GM19351 (cell line): ENCODE results near the gene PDLIM5.
"Not testable (repeated sequence)": the region's sequence is repeated elsewhere in the genome, so short reads cannot be mapped to it uniquely, and the experiment has no call there.

ENCODE experiments used
- ATAC-seq: cut with Tn5 transposase; IDR thresholded peaks from one replicate; pipeline ENCODE4 v1.9.1; 2021; ENCODE audit warnings: mild to moderate bottlenecking, moderate library complexity; ENCODE audit not compliant: unreplicated experiment

Gene PDLIM5

DNA sequence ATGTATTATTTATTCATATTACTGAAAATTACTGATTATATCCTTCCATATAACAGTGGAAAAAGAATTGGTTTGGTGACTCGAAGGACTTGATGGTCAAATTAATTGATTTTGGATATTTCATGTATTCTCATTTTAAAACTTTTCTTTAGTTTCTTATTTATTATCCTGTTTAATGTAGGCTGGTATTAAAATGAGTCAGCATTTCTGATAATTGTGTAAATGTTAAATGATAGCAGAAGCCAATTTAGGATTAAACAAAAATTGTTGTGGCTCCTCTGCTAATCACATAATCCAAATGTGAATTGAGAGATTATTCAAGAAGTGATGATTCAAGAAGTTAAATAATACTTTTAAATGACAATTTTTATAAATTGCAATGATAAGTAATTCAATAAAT, 38.7 kb downstream of the PDLIM5 start:
- ATAC-seq, result no peak

DNA sequence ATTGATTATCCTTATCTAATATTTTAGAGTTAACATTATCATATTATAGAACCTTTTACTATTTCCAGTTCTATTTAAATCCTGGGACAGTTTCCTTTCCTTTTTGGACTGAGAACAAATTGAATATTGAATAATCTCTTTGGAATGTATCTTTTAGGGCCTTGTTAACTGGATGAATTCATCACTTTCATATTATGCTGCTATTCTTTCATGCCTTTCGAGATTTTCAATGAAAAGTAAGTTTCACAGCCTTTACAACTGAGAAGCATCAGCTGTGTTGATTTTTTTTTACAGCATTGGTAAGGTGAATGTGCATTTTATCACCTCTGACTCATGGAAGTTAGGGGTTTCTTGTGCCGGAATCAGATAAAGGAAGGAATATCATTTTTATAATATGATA, 39.6 kb downstream of the PDLIM5 start:
- ATAC-seq, result no peak

GRCh38 chr4:94495408-94495807, 43.7 kb downstream of the PDLIM5 start:
- no peak for ATAC-seq

GRCh38 chr4:94497690-94498089, 45.9 kb downstream of the PDLIM5 start:
- no peak for ATAC-seq

DNA sequence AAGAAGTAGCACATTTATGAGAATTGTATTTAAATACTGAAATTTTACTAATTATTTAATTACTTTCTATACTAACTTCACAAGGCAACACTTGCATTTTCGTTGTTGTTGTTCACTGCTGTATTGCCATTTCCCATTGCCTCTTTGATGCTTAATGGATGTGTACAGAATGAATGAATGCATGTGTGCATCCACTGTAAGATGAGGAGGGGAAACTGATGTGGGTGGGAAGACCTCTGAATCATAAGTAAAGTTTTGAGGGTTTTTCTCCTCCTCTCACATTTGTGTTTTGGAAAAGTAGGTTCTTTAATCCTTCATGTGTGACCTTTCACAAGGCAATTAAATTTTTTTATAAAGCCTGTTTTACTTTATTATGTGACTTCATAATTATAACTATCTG, 46.8 kb downstream of the PDLIM5 start:
- ATAC-seq, result no peak

- ATAC-seq, result no peak
Measured at GRCh38 chr4:94500685-94501084, 48.9 kb downstream of the PDLIM5 start.

DNA sequence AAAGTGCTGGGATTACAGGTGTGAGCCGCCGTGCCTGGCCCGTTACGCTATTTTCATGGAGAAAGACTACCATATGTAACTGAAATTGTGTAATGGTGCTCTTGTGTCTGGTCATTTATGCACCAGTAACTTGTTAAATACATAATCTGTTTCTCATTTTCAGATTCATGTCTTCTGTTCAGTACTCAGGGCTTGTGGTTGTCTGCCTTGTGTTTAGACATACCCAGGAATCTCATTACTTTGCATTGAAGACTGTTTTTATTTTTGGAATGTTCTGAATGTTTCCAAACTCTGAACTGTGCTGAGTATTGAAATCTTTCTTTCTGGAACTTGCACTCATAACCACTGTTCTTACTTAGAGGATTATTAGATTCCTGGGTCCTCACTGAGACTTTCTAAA, 52.8 kb downstream of the PDLIM5 start:
- ATAC-seq, result no peak

- no peak for ATAC-seq
Measured at GRCh38 chr4:94506822-94507221, 55.1 kb downstream of the PDLIM5 start.

DNA sequence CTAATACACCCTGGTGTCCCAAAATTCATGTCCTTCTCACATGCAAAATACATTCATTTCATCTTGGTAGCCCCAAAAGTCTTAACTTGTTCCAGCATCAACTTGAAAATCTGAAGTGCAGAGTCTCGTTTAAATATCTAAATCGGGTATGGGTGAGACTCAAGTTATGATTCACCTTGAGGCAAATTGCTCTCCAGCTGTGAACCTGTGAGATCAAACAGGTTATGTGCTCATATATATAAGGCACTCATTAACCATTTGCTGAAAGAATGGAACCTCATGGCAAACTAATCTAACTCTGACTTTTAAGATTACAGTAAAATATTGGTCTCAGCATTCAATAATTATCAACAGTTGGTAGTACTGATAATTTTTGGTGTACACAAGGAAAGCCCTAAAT, 55.5 kb downstream of the PDLIM5 start:
- ATAC-seq, result no peak

GRCh38 chr4:94507708-94508107, 56.0 kb downstream of the PDLIM5 start:
- peak; percentile 62 for ATAC-seq

DNA sequence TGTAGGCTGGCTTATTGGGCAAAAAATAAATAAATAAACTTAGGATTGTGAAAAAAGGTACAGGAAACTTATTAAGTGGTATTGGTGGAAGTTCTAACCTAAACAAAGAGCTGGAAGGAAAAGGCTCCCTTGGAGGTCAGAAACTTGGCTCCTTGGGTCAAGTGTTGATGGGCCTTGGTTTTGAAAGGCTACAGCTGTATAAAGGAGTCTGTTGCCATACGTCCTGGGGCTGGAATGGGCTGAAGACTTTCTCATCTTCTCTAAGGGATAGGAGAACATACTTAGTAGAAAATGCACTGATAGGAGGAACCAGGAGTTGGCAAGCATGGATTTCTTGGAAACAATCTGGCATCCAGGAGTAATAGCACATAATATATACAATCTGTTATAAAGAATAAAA, 56.6 kb downstream of the PDLIM5 start:
- ATAC-seq, result no peak

DNA sequence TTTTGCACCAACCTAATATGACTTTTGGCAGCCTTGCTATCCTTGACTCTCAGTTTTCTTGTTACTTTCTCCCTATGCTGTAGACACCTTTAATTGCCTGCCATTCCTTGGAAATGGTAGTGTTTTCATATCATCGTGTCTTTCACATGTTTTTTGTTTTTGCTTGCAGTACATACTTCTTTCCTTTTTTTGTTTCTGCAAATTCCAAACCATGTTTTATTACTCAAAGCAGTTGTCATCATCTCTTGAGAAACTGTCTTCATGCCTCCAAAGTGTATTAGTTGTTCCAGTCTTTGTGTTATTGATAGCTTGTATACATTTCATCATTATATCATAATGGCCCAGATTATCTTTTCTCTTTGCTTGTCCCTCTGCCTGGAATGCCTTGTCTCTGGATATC, 57.1 kb downstream of the PDLIM5 start:
- ATAC-seq, result no peak

- no peak for ATAC-seq
Measured at GRCh38 chr4:94511591-94511990, 59.8 kb downstream of the PDLIM5 start.

GRCh38 chr4:94513532-94513931, 61.8 kb downstream of the PDLIM5 start:
- not testable (repeated sequence) for ATAC-seq

- no peak for ATAC-seq
Measured at GRCh38 chr4:94515365-94515764, 63.6 kb downstream of the PDLIM5 start.

DNA sequence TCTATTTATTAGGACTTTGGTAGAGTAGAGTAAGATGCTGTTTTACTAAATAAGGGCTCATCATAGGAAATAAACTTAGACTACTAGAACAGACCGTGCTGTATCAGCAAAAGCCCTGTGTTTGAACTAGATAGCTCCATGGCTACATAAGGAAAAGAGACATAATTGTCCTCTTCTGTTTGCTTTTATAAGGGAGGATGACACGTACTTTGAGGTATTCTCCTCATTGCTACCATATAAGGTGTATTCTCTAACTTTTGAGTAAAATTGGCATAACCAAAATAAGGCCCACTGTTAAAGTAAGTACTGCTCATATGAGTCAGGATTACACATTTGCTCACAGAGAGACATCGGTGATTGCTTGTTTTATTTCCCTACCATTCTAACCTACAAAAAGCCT, 64.3 kb downstream of the PDLIM5 start:
- no peak for ATAC-seq

DNA sequence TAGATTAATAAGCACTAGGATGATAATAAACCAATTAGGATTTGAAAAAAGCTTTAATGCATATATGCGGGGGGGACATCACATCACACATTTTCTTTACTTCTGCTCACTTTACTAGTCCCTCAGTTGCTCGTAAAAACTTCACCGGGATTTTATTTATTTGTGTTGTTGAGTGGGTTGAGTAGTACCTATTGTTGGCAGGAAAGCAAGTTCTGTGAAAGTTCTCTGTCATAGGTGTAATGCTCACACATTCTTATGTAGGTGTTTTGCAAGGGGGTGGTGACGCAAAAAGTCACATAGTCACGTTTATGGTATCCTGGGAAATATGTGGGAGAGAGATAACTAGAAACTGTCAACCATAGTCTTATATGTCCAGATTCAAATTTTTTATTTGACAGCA, 65.3 kb downstream of the PDLIM5 start:
- ATAC-seq, result no peak

DNA sequence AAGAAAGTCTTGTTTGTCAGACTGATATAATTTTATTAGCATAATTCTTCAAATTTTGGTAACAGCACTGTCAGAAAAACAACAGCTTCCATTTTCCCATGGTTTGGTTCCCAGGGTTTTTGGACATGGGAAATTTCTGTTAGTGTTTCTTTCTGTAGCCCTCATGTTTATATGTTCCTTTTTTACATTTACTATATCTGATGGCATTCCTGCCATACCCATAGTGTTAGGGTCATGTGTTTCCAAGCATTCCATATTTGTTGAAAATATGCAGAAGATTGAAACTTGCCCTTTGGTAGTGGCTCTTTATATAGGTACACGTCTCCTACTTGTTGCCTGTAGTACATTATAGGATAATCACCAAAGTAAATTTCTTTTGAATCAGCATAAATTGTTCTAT, 65.8 kb downstream of the PDLIM5 start:
- no peak for ATAC-seq

GRCh38 chr4:94519019-94519418, 67.3 kb downstream of the PDLIM5 start:
- ATAC-seq, result no peak

DNA sequence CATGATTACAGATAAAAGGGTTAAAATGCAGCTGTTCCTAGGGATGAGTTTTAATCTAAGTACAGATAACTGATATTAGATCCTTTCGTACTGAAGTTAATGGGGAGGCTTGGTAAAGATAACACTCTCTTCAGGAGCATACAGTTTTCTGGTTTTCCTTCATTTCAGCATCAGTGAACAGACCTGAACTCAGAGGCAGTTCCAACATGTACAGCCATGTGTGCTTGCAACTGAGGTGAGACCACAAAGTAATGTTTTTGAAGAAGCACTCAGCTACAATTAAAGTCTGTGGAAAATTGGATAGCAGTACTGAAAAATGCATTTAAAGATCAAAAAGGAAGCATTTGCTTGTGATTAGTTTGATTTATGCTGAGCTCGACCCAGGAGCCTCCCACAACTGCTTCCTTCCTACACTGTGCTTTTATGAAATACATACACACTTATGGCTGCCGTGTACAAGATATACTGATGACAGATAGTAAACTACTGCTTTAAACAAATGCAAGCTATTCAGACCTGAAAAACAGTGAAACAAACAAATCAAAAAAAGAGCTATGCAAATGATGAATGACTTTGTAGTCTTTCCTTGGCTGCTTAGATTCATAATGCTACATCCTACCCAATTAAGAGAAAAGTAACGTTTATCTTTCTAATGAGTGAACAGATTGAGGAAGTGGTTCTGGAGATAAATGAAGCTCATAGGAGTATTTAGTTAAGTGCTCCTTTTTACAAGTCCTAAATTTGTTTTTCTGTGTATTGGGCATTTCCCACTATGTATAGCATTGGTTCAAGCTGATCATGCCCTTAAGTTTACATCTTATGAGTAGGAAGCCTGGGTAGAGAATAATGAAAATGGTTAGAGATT, 68.4 kb downstream of the PDLIM5 start:
- ATAC-seq, result peak; percentile 45

DNA sequence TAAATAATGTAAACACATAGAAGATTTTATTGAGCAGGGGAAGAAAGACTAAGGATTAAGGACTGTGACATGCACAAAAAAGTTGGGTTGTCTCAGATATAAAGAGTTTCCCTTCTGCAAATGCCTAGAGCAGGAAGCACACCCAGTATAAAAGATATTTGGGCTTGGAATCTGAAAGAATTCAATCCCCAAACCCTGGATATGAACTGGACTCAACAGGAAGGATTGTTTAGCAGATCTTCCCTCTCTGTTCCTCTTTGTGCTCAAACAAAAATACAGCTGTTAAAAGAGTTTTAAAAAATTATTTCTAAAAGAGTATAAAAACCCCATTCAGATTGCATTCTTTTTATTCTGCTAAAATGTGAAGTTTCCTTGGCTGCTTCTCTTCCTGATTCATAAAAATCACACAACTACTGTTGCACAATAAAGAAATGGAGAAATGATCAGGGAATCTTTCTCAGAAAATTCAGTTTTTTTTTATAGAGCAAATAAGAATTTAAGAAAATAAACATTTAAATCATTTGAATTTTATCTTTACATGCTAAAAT, 71.4 kb downstream of the PDLIM5 start:
- no peak for ATAC-seq

DNA sequence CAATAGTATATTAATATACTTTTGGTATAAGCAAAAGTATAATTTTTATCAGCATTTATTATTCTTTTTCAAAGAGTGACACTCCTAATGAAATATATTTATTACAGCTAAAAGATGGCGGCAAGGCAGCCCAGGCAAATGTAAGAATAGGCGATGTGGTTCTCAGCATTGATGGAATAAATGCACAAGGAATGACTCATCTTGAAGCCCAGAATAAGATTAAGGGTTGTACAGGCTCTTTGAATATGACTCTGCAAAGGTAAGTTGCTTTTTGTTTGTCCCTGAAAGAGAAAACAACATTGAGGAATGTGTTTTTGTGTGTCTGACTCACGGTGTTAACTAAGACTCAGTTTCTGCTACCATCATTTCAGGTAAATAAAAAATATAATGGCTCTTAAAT, 71.9 kb downstream of the PDLIM5 start:
- no peak for ATAC-seq
